Neural progenitor cell (in vitro differentiated cells): ENCODE measurements around the gene ADAMTS4. TPM values are rescaled to one million over a fixed set of nuclear protein-coding genes. Genes with fewer than 3 reads are reported as not detected.

ENCODE experiments used
- DNase-seq: peaks from one replicate; pipeline ENCODE4 v3.0.0-alpha.2; 2016; ENCODE audit warnings: low spot score
- H2AFZ ChIP-seq: fragments of 200-600 bp; sonication (generic); replicated peaks from 2 replicates; pipeline ENCODE4 v1.6.1; 2016; ENCODE audit warnings: antibody characterized with exemption
- H3F3A ChIP-seq: fragments of 200-600 bp; sonication (generic); 2 replicates; pipeline ENCODE4 v1.6.1; 2016; ENCODE audit warnings: antibody characterized with exemption, low read depth
- H3K27ac ChIP-seq: fragments of 200-600 bp; sonication (generic); 2 replicates; pipeline ENCODE4 v1.5.1; 2016; ENCODE audit warnings: mild to moderate bottlenecking
- H3K27me3 ChIP-seq: fragments of 200-600 bp; sonication (generic); 2 replicates; pipeline ENCODE4 v1.6.1; 2016; ENCODE audit warnings: mild to moderate bottlenecking, moderate library complexity
- H3K36me3 ChIP-seq: fragments of 200-600 bp; sonication (generic); 2 replicates; pipeline ENCODE4 v1.5.1; 2016
- H3K4me1 ChIP-seq: fragments of 200-600 bp; sonication (generic); 2 replicates; pipeline ENCODE4 v1.6.1; 2016; ENCODE audit warnings: mixed run types
- H3K4me2 ChIP-seq: fragments of 200-600 bp; sonication (generic); 2 replicates; pipeline ENCODE4 v1.6.1; 2016
- H3K4me3 ChIP-seq: fragments of 200-600 bp; sonication (generic); 2 replicates; pipeline ENCODE4 v1.5.1; 2016
- H3K79me2 ChIP-seq: fragments of 200-600 bp; sonication (generic); 2 replicates; pipeline ENCODE4 v1.6.1; 2016; ENCODE audit warnings: low read depth
- H3K9ac ChIP-seq: fragments of 200-600 bp; sonication (generic); 2 replicates; pipeline ENCODE4 v1.6.1; 2016
- H3K9me3 ChIP-seq: fragments of 200-600 bp; sonication (generic); 2 replicates; pipeline ENCODE4 v1.5.1; 2016; ENCODE audit warnings: low read depth
- H4K20me1 ChIP-seq: fragments of 200-600 bp; sonication (generic); 2 replicates; pipeline ENCODE4 v1.6.1; 2016; ENCODE audit warnings: low read depth
- H3K27ac Mint-ChIP-seq: 3 replicates; pipeline ENCODE4 v1.8.0; 2021; ENCODE audit warnings: mixed read lengths
- H3K27me3 Mint-ChIP-seq: 2 replicates; pipeline ENCODE4 v1.8.0; 2022; ENCODE audit warnings: low read depth, mild to moderate bottlenecking, inconsistent platforms, moderate library complexity, mixed read lengths; ENCODE audit not compliant: insufficient read depth
- H3K36me3 Mint-ChIP-seq: 3 replicates; pipeline ENCODE4 v1.8.0; 2021; ENCODE audit warnings: mixed read lengths
- H3K4me1 Mint-ChIP-seq: 3 replicates; pipeline ENCODE4 v1.8.0; 2021; ENCODE audit warnings: mixed read lengths
- H3K4me3 Mint-ChIP-seq: 3 replicates; pipeline ENCODE4 v1.8.0; 2021; ENCODE audit warnings: mild to moderate bottlenecking, moderate library complexity, mixed read lengths
- H3K9me3 Mint-ChIP-seq: 3 replicates; pipeline ENCODE4 v1.8.0; 2020; ENCODE audit warnings: mixed read lengths
- CTCF ChIP-seq: fragments of 200-600 bp; sonication (generic); IDR thresholded peaks from 2 replicates; pipeline ENCODE4 v1.5.1; 2017; ENCODE audit warnings: antibody characterized with exemption, mild to moderate bottlenecking
- EZH2 ChIP-seq: fragments of 200-600 bp; sonication (generic); IDR thresholded peaks from 2 replicates; pipeline ENCODE4 v1.6.1; 2017; ENCODE audit warnings: antibody characterized with exemption, mild to moderate bottlenecking, moderate library complexity
- EZH2phosphoT487 ChIP-seq: fragments of 200-600 bp; sonication (generic); IDR thresholded peaks from 2 replicates; pipeline ENCODE4 v1.6.1; 2017; ENCODE audit warnings: antibody characterized with exemption
- total RNA-seq: library from RNA; depleted of rRNA; stranded (reverse); fragments of >200 nt; gene quantifications from 2 replicates; pipeline ENCODE4 v1.2.3, GENCODE V29; 2015; ENCODE audit warnings: low replicate concordance

ADAMTS4 gene
- total RNA-seq, 1 donor from 2014 or later = 1.3 TPM

- Histone ChIP-seq H3K79me2 (no peaks in the 10 kb centered on the region), H3K4me2 (no peak overlapping the region), H3K27me3 (no peaks in the 10 kb centered on the region), H3K4me1 (no peaks in the 10 kb centered on the region), H4K20me1 (no peaks in the 10 kb centered on the region), H3K4me3 (no peak overlapping the region), H2AFZ (no peak overlapping the region), H3K36me3 (no peaks in the 10 kb centered on the region), H3K9me3 (no peaks in the 10 kb centered on the region), H3K27ac (no peak overlapping the region), H3F3A (no peaks in the 10 kb centered on the region), H3K9ac (no peak overlapping the region)
- DNase-seq = no peak
- H3K27ac Mint-ChIP-seq = no peak overlapping the region
- no peak for TF ChIP-seq CTCF
- no peak for TF ChIP-seq EZH2
- TF ChIP-seq EZH2phosphoT487 = no peak
- no peaks in the 10 kb centered on the region for H3K36me3 Mint-ChIP-seq
- no peak overlapping the region for H3K4me3 Mint-ChIP-seq
- H3K27me3 Mint-ChIP-seq = peaks cover 19% of the 10 kb centered on the region
- peaks cover 7% of the 10 kb centered on the region for H3K4me1 Mint-ChIP-seq
- no peaks in the 10 kb centered on the region for H3K9me3 Mint-ChIP-seq
Measured at GRCh38 chr1:161187311-161187710, 11.5 kb downstream of the ADAMTS4 start.

GRCh38 chr1:161185732-161186311, 13.0 kb downstream of the ADAMTS4 start:
- Histone ChIP-seq H3K27me3 (no peaks in the 10 kb centered on the region), H3K27ac (no peak overlapping the region), H3K4me1 (no peaks in the 10 kb centered on the region), H3K79me2 (no peaks in the 10 kb centered on the region), H3K4me3 (no peak overlapping the region), H3K36me3 (no peaks in the 10 kb centered on the region), H3K9ac (no peak overlapping the region), H3F3A (no peaks in the 10 kb centered on the region), H3K9me3 (no peaks in the 10 kb centered on the region), H2AFZ (no peak overlapping the region), H3K4me2 (no peak overlapping the region), H4K20me1 (no peaks in the 10 kb centered on the region)
- peaks cover 14% of the 10 kb centered on the region for H3K27me3 Mint-ChIP-seq
- H3K27ac Mint-ChIP-seq = no peak overlapping the region
- no peak for TF ChIP-seq EZH2phosphoT487
- no peak for TF ChIP-seq CTCF
- no peak overlapping the region for H3K4me3 Mint-ChIP-seq
- H3K36me3 Mint-ChIP-seq = no peaks in the 10 kb centered on the region
- DNase-seq = no peak
- H3K4me1 Mint-ChIP-seq = peaks cover 3% of the 10 kb centered on the region
- no peaks in the 10 kb centered on the region for H3K9me3 Mint-ChIP-seq

- no peaks in the 10 kb centered on the region for H3K9me3 ChIP-seq
- peaks cover 16% of the 10 kb centered on the region for H3K27me3 Mint-ChIP-seq
- H3K9me3 Mint-ChIP-seq = no peaks in the 10 kb centered on the region
- no peak for DNase-seq
- H3K79me2 ChIP-seq = no peaks in the 10 kb centered on the region
- H3K4me3 ChIP-seq = no peak overlapping the region
- no peaks in the 10 kb centered on the region for H3K27me3 ChIP-seq
- no peak overlapping the region for H3K9ac ChIP-seq
- H3K4me1 ChIP-seq = no peaks in the 10 kb centered on the region
- H3K27ac ChIP-seq = no peak overlapping the region
- no peaks in the 10 kb centered on the region for H3K36me3 ChIP-seq
- H2AFZ ChIP-seq = no peak overlapping the region
- no peak overlapping the region for H3K4me3 Mint-ChIP-seq
- no peaks in the 10 kb centered on the region for H4K20me1 ChIP-seq
- H3F3A ChIP-seq = no peaks in the 10 kb centered on the region
- no peak for TF ChIP-seq CTCF
- H3K4me1 Mint-ChIP-seq = no peaks in the 10 kb centered on the region
- H3K4me2 ChIP-seq = no peak overlapping the region
- H3K36me3 Mint-ChIP-seq = no peaks in the 10 kb centered on the region
- H3K27ac Mint-ChIP-seq = no peak overlapping the region
Measured at GRCh38 chr1:161185282-161185682, 13.6 kb downstream of the ADAMTS4 start.
